NOMO-1 treated with dmso at 0.1 percent for 144 hours (cell line): ENCODE data around the gene SERPINE2.

Experiments
- DNase-seq: peaks from one replicate; lab custom pipeline; 2025; ENCODE audit not compliant: unreplicated experiment; lab: John Stamatoyannopoulos, UW

SERPINE2 gene, protein sequence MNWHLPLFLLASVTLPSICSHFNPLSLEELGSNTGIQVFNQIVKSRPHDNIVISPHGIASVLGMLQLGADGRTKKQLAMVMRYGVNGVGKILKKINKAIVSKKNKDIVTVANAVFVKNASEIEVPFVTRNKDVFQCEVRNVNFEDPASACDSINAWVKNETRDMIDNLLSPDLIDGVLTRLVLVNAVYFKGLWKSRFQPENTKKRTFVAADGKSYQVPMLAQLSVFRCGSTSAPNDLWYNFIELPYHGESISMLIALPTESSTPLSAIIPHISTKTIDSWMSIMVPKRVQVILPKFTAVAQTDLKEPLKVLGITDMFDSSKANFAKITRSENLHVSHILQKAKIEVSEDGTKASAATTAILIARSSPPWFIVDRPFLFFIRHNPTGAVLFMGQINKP

GRCh38 chr2:224039080-224039769, at the start of gene SERPINE2:
Gene SERPINE2, minus strand, starts transcription at chr2:224039286. Its CDS starts 37,386 bp downstream, at chr2:224001900.
- peak; percentile 27 for DNase-seq

DNA sequence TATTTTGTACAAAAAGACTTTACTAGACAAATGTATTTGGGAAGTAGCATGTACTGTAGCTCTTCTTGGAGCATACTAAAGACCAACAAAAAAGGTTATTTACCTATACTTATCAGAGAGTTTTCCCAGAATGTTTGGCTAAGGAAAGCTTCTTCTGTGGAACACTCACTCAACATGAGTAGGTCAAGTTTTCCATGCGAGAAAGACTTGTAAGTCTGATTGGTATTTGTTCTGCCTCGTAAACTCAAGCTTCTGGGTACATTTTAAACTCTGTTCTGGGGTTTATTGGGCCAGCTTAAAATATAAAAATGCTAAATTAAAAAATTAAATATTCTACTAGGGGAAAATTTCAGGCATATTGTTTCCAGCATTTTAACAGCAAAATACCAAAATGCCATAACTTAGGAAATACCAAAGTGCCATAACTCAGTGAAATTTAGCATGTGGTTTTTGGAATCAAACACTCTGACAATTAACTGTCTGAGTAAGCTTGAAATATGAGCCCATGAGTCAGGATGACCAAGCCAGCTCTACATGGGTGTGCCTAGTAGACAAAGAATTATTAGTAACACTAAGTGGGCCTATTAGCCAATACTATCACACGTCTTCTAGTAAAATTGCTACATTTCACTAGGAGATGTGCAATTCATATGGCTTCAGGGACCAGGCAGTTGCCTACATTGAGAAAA, 47.3 kb upstream of the SERPINE2 start:
- DNase-seq = peak; percentile 75

DNA sequence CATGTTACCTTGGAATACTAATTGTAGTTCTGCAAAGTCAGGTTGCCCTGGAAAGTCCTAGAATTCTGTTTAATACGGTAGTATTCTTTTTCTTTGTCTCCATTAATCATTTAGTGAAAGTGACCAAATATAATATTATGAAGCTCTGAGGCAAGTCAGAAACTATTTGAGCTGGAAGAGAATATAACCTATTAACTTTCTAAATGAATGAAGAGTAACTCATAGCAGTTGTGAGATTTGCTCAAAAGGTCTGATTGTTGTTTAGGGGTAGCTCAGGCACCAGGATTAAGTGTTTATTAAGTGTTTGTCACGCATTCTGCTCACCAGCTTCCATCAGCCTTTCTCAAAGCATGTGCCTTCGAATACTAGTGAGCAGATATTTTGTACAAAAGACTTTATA, 46.7 kb upstream of the SERPINE2 start:
- DNase-seq = no peak

GRCh38 chr2:224085246-224085645, 46.2 kb upstream of the SERPINE2 start:
- DNase-seq = no peak

DNA sequence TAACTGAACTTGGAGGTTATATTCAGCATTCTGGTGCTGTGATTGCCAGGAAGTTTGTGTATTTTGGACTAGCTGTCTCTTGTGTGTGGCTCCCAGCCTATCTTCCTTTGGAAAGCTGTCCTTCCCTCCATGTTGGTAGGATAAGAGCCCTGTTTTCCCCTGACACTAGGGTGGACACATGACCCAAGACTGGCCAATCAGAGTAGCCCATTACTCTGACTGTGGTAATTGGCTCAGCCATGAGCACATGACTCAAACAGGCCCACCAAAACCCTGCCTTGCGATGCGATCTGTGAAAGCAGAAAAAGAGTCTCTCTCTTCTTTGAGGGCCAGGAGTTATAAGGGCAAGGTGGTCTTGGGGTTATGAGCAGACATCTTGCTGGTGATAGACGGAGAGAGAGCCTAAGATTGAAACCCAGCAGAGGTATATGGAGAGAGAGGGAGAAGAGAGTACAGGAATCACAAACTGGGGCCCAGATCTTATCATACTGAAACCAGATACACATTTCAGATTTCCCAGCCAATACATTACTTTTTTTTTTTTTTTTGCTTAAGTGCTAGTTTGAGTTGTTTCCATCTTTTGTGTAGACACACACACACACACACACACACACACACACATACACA, 45.3 kb upstream of the SERPINE2 start:
- DNase-seq = no peak

DNA sequence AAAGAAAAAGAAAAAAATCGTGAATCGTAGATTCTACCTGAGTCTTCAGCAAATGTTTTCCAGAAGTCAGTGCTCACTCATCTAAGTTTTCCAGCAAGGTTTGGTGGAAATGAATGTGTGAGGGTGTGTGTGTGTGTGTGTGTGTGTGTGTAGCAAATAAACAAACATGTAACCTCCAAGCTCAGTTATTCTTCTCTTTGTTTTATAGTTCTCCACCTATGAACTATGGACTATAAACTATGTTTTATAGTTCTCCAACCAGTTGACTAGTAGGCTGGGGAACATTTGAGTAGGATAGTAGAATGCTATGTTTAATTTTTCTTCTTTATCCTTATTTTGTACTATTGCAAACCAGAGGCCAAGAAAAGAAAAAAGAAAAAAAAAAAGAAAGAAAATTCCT, 44.6 kb upstream of the SERPINE2 start:
- DNase-seq = no peak

DNA sequence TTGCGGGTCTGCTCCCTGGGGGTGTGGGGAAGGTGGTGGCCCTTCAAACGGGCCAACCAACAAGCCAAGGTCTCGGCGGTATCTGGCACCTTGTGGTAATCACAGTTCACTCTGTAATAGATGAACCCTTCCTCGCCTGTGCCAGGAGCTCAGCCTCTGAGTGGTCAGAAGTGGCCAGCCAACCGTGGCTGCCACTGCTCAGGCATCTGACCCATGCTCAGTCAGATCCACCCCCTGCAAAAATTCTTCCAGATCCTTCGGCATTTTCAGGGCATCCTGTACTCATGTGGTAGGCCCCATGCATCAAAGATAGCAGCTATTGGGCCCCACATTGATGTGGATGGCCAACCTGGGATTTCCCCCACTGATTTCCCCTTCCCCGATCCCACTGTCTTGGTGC, 39.6 kb upstream of the SERPINE2 start:
- DNase-seq = no peak

GRCh38 chr2:224077773-224078507, 38.9 kb upstream of the SERPINE2 start:
- no peak for DNase-seq

DNA sequence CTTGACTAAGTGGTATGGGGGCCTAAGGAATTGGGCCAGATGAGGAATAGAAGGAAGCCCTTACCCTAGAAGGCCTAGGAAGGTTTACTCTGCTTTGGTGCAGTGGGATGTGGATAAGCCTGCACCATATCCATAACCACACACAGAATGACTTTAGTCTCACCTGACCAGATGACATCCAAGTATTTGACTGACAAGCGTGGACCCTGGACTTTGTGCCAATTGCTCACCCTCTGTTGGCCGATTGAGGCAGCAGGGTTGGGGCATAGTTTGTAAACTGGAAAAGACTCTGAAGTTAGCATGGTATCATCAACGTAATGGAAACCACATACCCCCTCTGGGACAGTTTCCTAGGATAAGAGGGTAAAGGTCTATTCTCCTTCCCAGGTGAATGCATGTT, 36.5 kb upstream of the SERPINE2 start:
- DNase-seq = no peak

DNA sequence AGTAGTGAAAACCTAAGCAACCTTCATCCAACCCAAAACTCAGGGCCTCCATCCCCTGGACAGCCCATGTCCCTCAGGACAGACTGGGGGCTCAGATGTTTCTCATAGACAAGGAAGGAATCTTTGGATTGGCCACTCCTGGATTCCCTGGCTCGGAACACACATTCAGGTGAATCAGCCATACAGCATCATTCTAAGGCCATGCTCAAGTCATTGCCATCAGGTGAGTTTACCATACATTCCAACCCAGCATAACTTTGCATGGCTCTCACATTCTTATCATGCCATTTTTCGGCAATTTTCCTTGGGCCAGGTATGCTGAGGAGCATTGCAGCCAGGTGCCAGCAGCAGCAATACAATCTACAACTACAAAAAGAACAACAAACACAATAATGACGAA, 34.6 kb upstream of the SERPINE2 start:
- no peak for DNase-seq

DNA sequence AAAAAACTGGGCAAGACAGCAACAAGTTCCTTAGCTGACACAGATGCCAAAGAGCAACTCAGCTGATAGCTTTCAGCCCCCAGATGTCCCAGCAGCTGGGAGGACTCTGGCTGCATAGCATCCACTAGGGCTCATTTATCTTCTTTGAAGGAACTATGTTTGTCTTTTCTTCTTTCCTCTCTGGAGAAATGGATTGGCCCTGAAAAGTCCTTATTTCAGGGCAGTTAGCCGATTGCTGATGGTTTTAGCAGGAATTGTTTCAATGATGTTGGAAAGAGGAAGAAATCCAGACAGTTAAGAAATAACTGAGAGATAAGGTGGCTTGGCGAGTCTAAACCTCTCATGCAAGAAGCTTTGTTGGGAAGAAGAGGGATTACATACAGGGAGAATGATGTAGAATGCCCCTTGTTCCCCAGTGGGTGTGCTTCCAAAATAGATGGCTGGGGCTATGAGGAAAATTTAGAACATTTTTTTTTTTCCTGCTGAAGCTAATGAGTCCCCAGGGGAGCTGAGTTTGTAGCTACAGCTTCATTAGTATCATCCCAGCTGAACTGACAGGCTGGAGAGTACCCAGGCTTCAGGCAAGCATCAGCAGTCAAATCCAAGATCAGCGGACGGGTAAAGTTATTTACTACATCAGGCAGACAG, 33.6 kb upstream of the SERPINE2 start:
- no peak for DNase-seq

GRCh38 chr2:224069172-224069571, 30.1 kb upstream of the SERPINE2 start:
- no peak for DNase-seq

GRCh38 chr2:224063298-224063648, 24.2 kb upstream of the SERPINE2 start:
- DNase-seq = no peak

- no peak for DNase-seq
These were observed 23.6 kb upstream of the SERPINE2 start for GRCh38 chr2:224062481-224063297.

- DNase-seq = peak; percentile 25
These were observed 21.8 kb upstream of the SERPINE2 start for GRCh38 chr2:224060783-224061482.

- DNase-seq = no peak
These were observed 20.1 kb upstream of the SERPINE2 start for GRCh38 chr2:224059178-224059577.

DNA sequence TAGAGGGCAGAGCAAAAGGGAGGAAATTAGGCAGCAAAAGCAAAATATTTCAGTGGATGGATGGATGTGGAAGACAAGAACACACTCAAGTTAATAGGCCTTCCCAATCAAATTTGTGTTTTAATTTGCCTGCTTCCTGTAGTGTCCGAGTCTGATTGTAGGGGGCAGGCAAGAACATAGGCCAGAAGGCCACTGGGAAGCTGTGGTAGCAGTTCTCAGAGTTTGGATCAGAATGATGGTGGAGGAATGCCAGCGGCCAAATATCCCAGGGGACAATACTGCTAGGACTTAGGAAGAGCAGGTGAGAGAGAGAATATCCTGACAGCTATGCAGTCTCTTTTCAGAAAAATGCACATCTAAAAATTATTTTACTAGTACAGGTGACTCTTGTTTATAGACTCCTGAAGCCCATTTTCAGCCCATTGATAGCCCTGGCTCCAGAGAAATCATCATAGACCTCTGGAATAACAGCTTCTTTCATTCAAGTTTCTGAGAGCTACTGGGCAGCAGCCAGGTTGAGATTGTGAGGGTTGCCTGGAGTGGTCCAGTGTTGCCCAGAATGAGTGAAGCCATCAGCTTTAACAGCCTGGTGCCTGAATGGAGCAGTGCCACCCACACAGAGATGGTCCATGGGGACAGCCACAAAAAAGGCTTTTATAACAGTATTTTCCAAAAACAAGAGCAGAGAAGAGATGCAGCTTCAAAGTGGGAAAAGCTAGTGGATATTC, 19.1 kb upstream of the SERPINE2 start:
- DNase-seq = no peak

GRCh38 chr2:224056889-224057288, 17.8 kb upstream of the SERPINE2 start:
- DNase-seq = no peak
